Stimulated activated CD4-positive, alpha-beta T cell treated with anti-CD3 and anti-CD28 coated beads, Interleukin-4, amount 100 ng/mL, for 48 hours (primary cell): ENCODE measurements around the gene ZNF287.
"Not testable (repeated sequence)": the region's sequence is repeated elsewhere in the genome, so short reads cannot be mapped to it uniquely, and the experiment has no call there.

Experiments
- DNase-seq, 2 donors: peaks; one replicate each; pipeline ENCODE4 v3.0.0-alpha.2; 2020; ENCODE audit warnings: low read depth in 2 of 2

The ZNF287 gene

DNA sequence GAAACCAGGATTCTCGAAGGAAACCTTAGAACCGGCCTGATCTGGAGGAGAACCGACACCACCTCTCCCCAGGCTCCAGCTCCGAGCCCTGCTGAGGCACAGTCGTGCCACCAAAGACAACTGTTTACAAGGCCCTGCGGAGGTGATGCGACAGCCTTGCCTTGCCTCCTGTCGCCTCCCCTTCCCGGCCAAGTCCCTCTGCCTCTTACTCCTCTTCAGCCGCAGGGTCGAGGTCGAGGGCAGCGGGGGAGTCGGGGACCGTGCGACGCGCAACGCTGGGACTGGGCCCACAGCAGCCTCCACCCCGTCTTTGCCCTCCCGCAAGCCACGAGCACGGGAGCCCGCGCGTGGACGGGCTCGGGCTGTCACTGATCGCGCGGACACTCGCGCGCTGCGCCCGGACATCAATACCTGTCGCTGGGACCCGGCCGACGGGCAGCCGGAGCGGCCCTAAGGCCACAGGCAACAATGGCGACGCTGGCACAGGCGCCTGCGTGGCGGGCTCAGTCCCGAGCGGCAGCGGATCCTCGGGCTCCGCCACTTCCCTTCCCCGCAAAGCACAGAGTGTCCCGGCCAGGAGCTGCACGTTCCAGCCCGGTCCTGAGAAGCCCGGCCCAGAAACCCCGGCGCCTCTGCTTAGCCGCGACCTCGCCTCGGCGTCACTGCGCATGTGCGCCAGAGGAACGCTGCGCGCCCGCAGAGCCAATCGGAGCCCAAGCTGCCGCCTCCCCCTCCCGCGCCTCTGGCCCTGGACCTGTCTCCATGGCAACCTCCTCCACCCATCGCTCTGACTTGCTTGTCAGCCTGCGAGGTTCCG is at the start of gene ZNF287:
Gene ZNF287, minus strand, starts transcription at position 664 of the 817 bp plus-strand sequence. CDS start 1,473 bp downstream, outside the sequence.
- DNase-seq, result peak; percentile 81 to 91

DNA sequence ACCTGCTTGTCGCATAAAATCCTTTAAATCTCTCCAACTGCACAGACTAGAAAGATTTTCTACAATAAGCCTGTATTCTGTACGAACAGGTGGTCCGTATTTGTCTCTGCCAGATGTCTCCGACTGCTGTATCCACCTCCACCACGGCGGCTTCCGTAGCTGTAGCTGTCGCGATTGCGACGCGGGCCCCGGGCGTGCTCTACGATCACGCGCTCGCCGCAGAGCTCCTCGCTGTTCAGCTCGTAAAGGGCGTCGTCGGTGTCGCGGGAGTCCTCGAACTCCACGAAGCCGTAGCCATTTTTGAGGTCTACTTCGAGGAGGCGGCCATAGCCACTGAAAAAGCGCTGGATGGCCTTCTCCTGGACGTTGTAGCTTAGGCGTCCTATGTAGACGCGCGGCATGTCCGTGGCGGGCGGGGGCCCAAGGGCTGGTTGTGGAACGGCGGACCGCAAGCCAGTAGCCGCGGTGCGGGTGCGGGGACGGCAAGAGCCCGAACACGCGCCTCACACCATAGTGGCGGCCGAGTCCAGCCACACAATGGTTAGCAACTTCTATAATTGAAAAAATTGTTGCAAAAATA is 48.6 kb upstream of the ZNF287 start:
- DNase-seq, result no peak

DNA sequence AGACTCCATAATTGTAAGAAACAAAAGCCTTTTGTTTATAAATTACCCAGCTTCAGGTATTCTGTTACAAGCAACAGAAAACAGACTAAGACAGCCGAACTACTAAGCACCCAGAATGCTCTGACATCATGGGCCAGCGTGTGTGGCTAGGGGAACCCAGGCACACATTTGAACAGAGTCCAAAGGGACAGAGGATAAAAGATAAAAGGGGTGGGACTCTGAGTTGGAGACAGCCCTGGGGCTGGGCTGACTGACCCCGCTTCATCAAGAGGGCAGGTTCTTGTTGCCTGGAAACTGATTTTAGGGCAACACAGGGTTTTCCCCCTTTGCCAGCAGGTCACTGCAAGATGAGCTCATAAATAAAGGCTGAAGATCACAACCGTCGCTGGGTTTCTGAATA is 30.5 kb upstream of the ZNF287 start:
- DNase-seq, result no peak

DNA sequence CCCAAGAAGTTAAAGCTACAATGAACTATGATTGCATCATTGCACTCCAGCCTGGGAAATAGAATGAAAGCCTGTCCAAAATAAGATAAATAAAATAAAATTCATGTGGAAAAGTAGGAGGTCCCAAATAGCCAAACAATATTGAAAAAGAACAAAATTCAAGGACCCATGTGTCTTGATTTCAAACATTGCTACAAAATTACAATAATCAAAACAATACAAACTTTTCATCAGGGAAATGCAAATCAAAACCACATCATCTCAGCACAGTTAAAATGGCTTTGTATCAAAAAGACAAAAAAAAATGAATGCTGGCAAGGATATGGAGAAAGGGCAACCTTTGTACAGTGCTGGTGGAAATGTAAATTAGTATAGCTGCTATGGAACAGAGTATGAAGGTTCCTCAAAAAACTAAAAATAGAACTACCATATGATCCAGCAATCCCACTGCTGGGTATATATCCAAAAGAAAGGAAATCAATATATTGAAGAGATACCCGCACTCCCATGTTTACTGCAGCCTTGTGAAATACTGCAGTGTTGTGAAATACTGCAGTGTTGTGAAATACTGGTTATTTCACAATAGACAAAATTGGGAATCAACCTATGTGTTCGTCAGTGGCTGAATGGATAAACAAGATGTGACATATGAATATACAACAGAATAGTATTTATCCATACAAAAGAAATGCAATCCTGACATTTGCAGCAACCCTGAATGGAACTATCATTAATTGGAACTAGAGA is 24.5 kb upstream of the ZNF287 start:
- no peak for DNase-seq

DNA sequence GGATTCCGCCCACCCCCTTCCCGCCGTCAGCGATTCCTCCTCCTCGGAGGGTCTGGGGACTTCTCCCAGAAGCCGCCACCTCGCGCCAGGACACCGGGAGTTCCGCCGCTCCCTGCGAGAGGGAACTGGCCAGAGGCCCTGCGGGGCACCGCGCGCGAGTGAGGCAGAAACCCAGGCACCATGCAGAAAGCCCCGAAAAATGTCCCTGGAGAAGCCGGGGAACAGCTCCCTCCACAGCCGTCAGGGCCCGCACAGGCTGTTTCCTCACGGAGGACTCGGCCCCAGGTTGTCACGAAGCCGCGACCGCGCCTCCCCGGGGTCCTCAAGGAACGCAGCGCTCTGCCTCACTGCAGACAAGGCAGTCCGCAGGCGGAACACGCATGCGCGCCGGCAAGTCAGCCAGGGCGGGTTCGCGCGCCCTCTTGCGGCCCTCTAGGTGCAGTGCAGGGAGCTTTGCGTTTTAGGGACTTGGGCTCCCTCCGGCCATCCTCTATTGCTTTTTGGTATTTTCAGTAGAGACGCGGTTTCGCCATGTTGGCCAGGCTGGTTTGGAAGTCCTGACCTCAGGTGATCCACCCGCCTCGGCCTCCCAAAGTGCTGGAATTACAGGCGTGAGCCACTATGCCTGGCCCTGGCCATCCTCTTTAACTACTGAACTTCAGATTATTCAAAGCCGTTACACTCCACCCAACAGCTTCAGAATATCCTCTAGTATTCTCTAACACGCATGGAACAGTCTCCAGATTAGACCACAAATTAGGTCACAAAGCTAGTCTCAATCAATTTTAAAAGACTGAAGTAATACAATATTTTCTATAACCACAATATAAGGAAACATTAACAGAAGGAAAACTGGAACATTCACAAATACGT is 20.3 kb upstream of the ZNF287 start:
- DNase-seq, result peak; percentile 89 to 90

DNA sequence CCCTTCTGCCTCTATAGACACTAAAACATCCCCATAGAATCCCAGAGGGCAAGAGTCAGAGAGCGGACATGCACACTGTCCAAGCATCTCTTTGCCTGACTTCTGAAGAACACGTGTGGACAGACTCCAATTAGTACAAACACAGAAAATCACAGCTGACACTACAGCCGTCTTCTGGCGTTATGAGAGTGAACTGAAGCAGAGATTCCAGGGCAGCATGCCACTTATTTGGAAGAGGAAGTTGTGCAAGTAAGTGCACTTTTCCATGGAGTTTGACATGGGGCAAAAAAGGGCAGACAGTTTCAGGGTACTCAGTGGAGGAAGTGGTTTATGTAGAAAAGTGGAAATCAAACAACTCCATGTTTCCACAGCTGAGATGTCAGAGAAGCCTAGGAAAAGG is 16.8 kb upstream of the ZNF287 start:
- DNase-seq, result no peak

DNA sequence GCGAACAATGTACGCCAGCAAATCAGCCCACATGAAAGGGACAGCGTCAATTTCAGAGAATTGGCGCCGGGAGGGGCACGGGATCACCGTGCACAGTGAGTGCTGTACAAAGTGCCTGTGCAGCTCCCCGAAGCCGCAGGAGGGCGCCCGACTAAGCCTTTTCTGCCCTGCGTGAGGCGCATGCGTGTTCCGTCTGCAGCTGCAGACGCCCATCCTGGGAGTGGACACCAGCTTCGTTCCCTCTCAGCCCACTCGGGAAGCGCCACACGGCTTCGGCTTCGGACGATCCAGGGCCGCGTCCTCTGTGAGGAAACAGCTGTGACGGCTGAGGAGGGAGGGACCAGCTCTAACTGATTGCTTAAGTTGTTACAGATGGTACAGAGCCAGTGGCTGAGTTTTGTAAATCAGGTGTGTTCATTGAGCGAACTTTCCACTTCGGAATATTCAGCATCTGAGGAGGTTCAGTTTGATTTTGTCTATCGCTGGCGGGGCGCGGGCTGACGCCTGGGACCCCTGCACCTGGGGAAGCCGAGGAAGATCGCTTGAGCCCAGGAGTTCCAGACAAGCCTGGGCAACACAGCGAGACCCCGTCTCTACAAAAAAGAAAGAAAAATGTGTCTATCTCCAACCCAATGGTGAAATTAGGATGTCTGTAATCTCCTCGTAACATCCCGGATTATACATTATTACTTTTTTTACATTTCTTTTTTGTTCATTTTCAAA is 15.4 kb upstream of the ZNF287 start:
- peak; percentile 90 to 92 for DNase-seq

DNA sequence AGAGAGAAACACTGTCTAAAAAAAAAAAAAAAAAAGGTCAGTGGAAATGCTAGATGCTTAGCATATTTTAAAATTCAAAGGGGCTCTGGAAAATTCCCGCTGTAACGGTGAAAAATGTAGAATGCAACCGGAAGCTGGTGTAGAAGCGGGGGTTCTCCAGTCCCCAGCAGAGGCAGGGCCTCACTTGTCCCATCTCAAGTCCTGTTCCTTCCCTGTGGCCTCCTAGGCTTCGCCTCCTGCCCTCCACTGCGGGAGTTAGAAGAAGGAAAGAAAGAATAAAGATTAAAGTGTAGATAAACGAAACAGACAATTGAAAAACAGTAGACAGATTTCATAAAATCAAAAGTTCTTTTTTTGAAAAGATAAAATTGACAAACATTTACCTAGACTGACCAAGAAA is 14.8 kb upstream of the ZNF287 start:
- DNase-seq, result no peak

DNA sequence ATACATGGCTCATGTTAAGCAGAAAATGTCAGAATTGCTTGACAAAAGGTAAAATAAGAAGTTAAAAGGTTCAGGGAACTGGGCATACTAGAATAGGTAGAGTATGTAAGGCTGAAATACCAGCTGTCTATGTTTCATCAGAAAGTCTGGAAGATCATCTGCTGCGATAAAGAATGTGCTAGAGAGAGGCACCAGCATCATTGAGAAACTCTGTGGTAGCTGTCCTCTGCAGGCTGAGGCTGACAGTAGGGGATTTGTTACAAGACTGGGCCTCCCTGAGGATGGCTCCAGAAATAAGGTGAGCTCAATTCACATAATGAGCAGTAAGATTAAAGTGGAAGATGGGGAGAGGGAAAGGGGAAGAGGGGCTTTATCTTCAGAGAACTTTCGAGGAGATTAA is 4.5 kb upstream of the ZNF287 start:
- no peak for DNase-seq

DNA sequence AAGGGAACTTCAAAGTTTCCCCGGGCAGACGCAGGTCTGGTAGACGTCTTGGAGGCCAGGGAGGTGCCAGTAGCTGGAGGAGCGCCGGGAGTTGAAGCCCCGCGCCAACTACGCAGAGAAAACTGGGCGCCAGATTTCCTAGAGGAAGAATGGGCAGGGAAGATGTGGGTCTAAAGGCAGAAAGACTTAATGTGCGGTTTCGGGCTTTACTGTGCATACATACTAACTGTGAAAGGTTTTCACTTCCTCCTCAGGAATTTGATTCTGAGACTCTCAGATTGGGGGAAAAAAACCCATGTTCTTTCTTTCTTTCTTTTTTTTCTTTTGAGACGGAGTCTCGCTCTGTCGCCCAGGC is 331 bp upstream of the ZNF287 start:
- no peak for DNase-seq

DNA sequence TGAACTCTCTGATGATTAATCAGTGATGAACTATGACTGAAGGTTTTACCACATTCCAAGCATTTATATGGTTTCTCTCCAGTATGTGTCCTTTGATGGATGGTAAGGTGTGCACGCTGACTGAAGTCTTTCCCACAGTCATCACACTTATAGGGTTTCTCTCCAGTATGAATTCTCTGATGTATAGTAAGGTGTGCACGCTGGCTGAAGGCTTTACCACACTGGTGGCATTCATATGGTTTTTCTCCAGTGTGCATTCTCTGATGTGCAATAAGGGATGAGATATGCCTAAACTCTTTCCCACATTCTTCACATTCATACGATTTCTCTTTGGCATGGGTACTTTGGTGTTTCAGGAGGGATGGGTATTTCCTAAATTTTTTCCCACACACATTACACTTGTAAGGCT is 16.4 kb downstream of the ZNF287 start:
- DNase-seq, result no peak

DNA sequence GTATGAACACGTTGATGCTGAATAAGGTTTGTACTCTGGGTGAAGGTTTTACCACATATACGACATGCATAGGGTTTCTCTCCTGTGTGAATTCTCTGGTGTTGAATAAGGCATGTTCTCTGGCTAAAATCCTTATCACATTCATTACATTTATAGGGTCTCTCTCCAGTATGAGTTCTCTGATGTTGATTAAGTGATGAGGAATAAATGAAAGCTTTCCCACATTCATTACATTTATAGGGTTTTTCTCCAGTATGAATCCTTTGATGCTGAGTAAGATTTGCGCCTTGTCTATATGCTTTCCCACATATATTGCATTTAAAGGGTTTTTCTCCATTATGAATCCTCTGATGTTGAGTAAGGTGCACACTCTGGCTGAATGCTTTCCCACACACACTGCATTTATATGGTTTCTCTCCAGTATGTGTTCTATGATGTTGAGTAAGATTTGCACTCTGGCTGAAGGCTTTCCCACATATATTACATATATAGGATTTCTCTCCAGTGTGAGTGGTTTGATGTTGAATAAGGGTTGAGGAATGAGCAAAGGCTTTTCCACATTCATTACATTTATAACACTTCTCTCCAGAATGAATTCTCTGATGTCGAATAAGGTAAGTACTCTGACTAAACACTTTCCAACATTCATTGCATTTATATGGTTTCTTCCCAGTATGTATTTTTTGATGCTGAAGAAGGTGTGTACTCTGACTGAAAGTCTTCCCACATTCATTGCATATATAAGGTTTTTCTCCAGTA is 16.9 kb downstream of the ZNF287 start:
- no peak for DNase-seq

DNA sequence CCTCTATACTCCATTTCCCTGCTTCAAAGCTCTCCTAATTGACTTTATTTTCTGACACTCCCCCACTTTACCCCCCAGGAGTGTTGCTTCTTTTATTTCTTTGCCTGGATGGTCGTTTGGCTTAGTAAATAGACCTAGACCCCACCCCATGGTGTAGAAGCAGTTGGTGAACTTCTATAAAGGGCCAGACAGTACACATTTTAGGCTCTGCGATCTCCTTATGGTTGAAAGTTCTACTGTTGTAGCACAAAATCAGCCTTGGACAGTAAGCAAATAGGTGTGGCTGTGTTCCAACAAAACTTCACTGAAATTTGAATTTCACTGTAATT is 31.9 kb downstream of the ZNF287 start:
- no peak for DNase-seq

DNA sequence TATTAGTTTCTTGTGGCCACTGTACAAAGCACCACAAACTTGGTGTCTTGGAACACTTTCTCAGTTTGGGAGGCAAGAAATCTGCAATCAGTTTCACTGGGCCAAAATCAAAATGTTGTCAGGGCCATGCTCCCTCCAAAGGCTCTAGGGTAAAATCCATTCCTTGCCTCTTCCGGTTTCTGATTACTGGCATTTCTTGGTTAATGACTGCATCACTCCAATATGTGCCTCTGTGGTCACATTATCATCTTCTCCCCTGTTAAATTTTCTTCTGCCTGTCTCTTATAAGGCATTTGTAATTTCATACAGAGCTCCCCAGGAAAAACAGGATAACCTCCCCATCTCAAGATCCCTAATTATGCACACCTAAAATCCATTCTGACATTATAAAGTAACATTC is 34.8 kb downstream of the ZNF287 start:
- DNase-seq, result no peak

DNA sequence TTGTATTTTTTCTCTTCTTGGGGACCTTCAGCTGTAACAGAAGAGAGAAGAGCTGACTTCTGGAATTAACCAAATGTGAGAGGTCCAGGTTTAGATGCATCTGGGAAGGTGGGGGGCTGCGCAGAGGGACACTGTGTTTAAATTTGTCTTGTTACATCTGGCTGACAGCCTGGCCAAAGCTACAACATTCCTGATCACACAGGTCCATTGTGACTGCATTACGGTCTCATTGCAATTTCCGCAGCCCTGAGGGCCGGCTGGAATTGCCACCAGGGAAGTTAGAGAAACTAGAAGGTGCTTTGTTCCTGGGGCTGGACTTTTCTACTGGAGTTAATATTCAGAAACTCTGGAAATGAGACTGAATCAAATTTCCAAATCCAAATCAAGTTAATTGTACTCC is 39.1 kb downstream of the ZNF287 start:
- DNase-seq, result no peak

DNA sequence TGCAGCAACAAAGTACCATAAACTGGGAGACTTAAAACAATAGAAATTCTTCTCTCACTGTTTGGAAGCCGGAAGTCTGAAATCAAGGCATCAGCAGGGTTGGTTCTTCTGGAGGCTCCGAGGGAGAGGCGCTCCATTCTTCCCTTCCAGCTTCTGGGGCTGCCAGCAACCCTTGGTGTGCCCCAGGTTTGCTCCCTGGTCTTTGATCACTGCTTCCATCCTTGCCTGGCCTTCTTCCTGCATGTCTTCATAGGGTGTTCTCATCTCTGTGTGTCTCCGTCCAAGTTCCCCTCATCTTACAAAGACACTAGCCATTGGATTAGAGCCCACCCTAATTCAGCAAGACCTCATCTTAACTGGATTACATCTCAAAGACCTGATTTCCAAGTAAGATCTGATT is 41.7 kb downstream of the ZNF287 start:
- no peak for DNase-seq

DNA sequence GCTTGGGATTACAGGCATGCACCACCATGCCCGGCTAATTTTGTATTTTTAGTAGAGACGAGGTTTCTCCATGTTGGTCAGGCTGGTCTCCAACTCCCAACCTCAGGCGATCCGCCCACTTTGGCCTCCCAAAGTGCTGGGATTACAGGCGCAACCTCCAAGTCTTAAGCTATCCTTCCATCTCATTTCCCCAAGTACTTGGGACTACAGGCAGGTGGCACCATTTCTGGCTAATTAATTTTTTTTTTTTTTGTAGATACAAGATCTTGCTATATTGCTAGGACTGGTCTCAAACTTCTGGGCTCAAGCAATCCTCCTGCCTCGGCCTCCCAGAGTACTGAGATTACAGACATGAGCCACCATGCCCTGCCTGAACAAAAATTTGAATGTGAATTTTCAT is 43.4 kb downstream of the ZNF287 start:
- not testable (repeated sequence) for DNase-seq

DNA sequence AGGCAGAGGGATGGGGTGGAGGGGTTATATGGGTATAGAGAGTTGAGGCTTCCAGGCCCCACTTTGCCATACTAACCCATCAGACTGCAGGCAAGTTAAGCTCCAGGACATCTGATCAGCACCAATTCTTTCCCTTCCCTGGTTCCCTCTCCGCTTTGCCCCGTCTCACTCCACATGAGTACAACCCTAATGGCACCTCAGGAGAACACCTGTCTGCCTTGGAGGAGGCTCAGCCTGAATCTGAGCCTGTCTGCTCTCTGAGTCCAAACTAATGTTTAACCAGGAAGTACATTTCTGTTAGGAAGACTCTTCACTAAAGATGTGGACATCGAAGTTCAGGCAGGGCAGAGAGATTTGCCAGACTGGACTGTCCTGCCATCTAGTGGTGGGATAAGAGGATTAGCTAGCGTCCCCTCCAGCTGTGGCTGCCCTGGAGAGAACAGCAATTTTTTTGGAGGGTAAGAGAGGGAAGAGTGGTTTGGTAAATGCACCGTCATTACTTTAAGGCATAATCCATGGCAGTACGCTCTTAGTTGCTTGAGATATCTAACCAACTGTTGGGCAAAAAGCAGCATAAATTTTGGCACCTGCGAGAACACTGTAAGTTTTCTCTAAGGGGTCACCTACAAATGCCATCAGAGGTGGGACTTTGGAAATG is 47.8 kb downstream of the ZNF287 start:
- DNase-seq, result peak; percentile 42 to 48

DNA sequence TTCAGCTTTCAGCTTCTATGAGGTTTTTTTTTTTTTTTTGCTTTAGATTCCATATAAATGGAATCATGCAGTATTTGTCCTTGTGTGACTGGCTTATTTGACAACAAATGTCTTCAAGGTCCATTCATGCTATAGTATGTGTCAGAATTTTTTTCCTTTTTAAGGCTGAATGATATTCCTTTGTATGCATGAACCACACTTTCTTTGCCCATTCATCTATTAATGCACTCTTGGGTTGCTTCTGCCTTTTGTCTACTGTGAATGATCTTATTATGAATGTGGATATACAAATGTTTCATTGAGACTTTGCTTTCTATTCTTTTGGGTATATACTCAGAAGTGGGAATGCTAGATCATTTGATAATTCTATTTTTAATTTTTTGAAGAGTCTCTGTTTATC is 50.0 kb downstream of the ZNF287 start:
- no peak for DNase-seq

DNA sequence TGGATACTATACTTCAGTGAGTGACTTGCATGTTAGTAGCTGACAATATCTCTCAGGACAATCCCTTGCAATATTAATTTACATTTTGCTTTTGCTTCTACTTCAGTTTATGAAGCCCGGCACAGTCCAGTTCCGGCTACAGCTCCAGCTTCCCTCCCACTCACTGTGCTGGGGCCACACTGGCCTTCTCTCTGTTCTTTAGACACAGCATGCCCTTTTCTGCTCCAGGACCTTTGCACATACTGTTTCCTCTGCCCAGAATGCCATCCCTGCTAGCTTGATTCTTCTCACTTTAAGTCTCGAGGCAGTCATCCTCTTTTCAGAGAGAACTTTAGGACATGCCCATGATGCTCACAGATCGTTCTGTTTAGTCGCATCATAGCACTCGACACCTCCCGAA is 51.5 kb downstream of the ZNF287 start:
- DNase-seq, result no peak
